Thyroid gland (tissue), 4 donors: ENCODE results near the gene RBCK1. TPM values are rescaled to one million over a fixed set of nuclear protein-coding genes. Genes with fewer than 3 reads are reported as not detected.
"Not testable (repeated sequence)": the region's sequence is repeated elsewhere in the genome, so short reads cannot be mapped to it uniquely, and the experiment has no call there.

Experiments
- DNase-seq, 2 donors: peaks; one replicate each; pipeline ENCODE4 v3.0.0-alpha.2; 2019
- H3K27ac ChIP-seq, 3 donors: fragments of 200-600 bp; sonication (generic); 1 replicate in 2 of 3; 2 replicates in 1 of 3; pipeline ENCODE4 v1.5.1; 2016 to 2019; ENCODE audit warnings: mild to moderate bottlenecking in 1 of 3, moderate library complexity in 1 of 3
- H3K27me3 ChIP-seq: fragments of 200-600 bp; sonication (generic); one replicate; pipeline ENCODE4 v1.5.1; 2019
- H3K36me3 ChIP-seq, 2 donors: fragments of 200-600 bp; sonication (generic); one replicate each; pipeline ENCODE4 v1.5.1; 2016 to 2019
- H3K4me1 ChIP-seq, 2 donors: fragments of 200-600 bp; sonication (generic); one replicate each; pipeline ENCODE4 v1.5.1; 2017 to 2019
- H3K4me3 ChIP-seq, 3 donors: fragments of 200-600 bp; sonication (generic); replicated peaks in 1 of 3; 1 replicate in 2 of 3; 2 replicates in 1 of 3; pipeline ENCODE4 v1.5.1; 2016; ENCODE audit warnings: mild to moderate bottlenecking in 1 of 3
- H3K9me3 ChIP-seq: fragments of 200-600 bp; sonication (generic); one replicate; pipeline ENCODE4 v1.5.1; 2017
- CTCF ChIP-seq, 6 experiments: fragments of 200-600 bp in 3 of 6; fragments of 450-650 bp in 3 of 6; sonication (generic) in 3 of 6; IDR thresholded peaks; one replicate each; pipeline ENCODE4 v1.5.1; 2016 to 2019; ENCODE audit warnings: antibody characterized with exemption in 6 of 6, mild to moderate bottlenecking in 2 of 6, inconsistent platforms in 1 of 6, moderate library complexity in 1 of 6
- POLR2A ChIP-seq, 2 donors: fragments of 450-650 bp; IDR thresholded peaks; one replicate each; pipeline ENCODE4 v1.6.1; 2017; ENCODE audit warnings: antibody characterized with exemption in 2 of 2, mild to moderate bottlenecking in 2 of 2, moderate library complexity in 1 of 2
- WGBS, 2 donors: methylation state at CpG; one replicate each; pipeline ENCODE4 v1.1.5; 2017; 5-methylcytosine and 5-hydroxymethylcytosine counted together
- intact Hi-C: fragments of 100-400 bp; cut with DNase I; formaldehyde crosslinking; loops from one replicate; pipeline ENCODE4 v1.15.1; 2023
- total RNA-seq, 4 donors: library from RNA; depleted of rRNA; stranded (reverse); fragments of >200 nt; gene quantifications; one replicate each; pipeline ENCODE4 v1.2.3, GENCODE V29; 2016

The RBCK1 gene
- total RNA-seq, 4 donors from 2014 or later: 49.2 to 90.2 (median 71.0) TPM

- H3K36me3 ChIP-seq: no peaks in the 10 kb centered on the region
- H3K4me1 ChIP-seq: peaks cover 7 to 16% of the 10 kb centered on the region in 2 donors
- TF ChIP-seq POLR2A (IDR thresholded peaks at IDR 0.05) (no peak), CTCF (IDR thresholded peaks at IDR 0.05) (no peak)
- intact Hi-C loops: no loop called here
- no peak overlapping the region for H3K27ac ChIP-seq
- no peak overlapping the region for H3K4me3 ChIP-seq
- H3K27me3 ChIP-seq: no peaks in the 10 kb centered on the region
- DNase-seq: no peak
- H3K9me3 ChIP-seq: no peaks in the 10 kb centered on the region
- WGBS, 2 donors: 69 to 84% methylated on average over 2 of the region's 2 CpGs
These were observed 31.3 kb upstream of the RBCK1 start for GRCh38 chr20:376750-377149.

DNA sequence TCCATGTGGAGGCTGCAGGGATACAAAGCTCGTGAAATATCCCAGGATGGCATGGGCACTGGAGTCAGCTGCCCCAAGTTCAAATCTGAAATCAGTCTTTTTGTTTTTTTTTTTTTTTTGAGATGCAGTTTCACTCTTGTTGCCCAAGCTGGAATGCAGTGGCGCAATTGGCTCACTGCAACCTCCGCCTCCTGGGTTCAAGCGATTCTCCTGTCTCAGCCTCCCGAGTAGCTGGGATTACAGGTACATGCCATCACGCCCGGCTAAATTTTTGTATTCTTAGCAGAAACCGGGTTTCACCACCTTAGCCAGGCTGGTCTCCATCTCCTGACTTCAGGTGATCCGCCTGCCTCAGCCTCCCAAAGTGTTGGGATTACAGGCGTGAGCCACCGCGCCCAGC lies 30.5 kb upstream of the RBCK1 start:
- H3K36me3 ChIP-seq, DNase-seq, H3K9me3 ChIP-seq, intact Hi-C loops, H3K4me3 ChIP-seq, H3K27ac ChIP-seq, H3K27me3 ChIP-seq: not testable (repeated sequence)
- peaks cover 0 to 11% of the 10 kb centered on the region in 2 donors for H3K4me1 ChIP-seq
- WGBS, 2 donors: 87 to 91% methylated on average over 12 of the region's 12 CpGs

GRCh38 chr20:378961-379336 lies 29.1 kb upstream of the RBCK1 start:
- WGBS, 2 donors: 82 to 83% methylated on average over 5 of the region's 5 CpGs
- intact Hi-C loops: no loop called here
- no peak for TF ChIP-seq CTCF (IDR thresholded peaks at IDR 0.05)
- TF ChIP-seq POLR2A (IDR thresholded peaks at IDR 0.05): no peak

GRCh38 chr20:380763-381580 lies 27.1 kb upstream of the RBCK1 start:
- 0 to 3% methylated on average over 7 to 11 of the region's 93 CpGs for WGBS, 2 donors
- intact Hi-C loops: no loop called here
- peak; percentile 44 to 49 for DNase-seq

More at GRCh38 chr20:378961-379336, 29.1 kb upstream of the RBCK1 start:
- no peak for DNase-seq
- no peaks in the 10 kb centered on the region for H3K9me3 ChIP-seq
- H3K27me3 ChIP-seq: no peaks in the 10 kb centered on the region
- H3K4me3 ChIP-seq: no peak overlapping the region
- no peaks in the 10 kb centered on the region for H3K36me3 ChIP-seq
- peaks cover 0 to 8% of the 10 kb centered on the region in 2 donors for H3K4me1 ChIP-seq
- no peak overlapping the region for H3K27ac ChIP-seq

GRCh38 chr20:381581-382290 lies 26.4 kb upstream of the RBCK1 start:
- no peaks in the 10 kb centered on the region for H3K27me3 ChIP-seq
- intact Hi-C loops: no loop called here
- peak; percentile 74 to 78 for DNase-seq
- peak overlapping the region; percentile 51 to 73 (median 68) for H3K27ac ChIP-seq
- TF ChIP-seq CTCF (IDR thresholded peaks at IDR 0.05) (no peak), POLR2A (IDR thresholded peaks at IDR 0.05) (peak in 1 of 2 donors; percentile 54)
- H3K4me1 ChIP-seq: peaks cover 0 to 8% of the 10 kb centered on the region in 2 donors
- 5% methylated on average over 10 of the region's 49 CpGs; no CpG with 5 or more reads in 1 of the 2 donors for WGBS, 2 donors
- H3K4me3 ChIP-seq: peak overlapping the region in 2 of 3 donors; percentile 60 to 73
- no peaks in the 10 kb centered on the region for H3K9me3 ChIP-seq
- no peaks in the 10 kb centered on the region for H3K36me3 ChIP-seq

More at GRCh38 chr20:380763-381580, 27.1 kb upstream of the RBCK1 start:
- Histone ChIP-seq H3K36me3 (no peaks in the 10 kb centered on the region), H3K27me3 (no peaks in the 10 kb centered on the region), H3K4me3 (peak overlapping the region; percentile 20 to 73 (median 60)), H3K27ac (peak overlapping the region; percentile 51 to 73 (median 68)), H3K4me1 (peaks cover 0 to 8% of the 10 kb centered on the region in 2 donors), H3K9me3 (no peaks in the 10 kb centered on the region)
- TF ChIP-seq POLR2A (IDR thresholded peaks at IDR 0.05): peak in 1 of 2 donors; percentile 34
- TF ChIP-seq CTCF (IDR thresholded peaks at IDR 0.05): no peak
